ENCODE results near the gene KLKB1. TPM values are rescaled to one million over a fixed set of nuclear protein-coding genes. Genes with fewer than 3 reads are reported as not detected.

The KLKB1 gene
- total and polyA plus RNA-seq, 2 donors (not counting 1 experiment from before 2014, with no cell fraction given), result 0.06 to 0.17 TPM

DNA sequence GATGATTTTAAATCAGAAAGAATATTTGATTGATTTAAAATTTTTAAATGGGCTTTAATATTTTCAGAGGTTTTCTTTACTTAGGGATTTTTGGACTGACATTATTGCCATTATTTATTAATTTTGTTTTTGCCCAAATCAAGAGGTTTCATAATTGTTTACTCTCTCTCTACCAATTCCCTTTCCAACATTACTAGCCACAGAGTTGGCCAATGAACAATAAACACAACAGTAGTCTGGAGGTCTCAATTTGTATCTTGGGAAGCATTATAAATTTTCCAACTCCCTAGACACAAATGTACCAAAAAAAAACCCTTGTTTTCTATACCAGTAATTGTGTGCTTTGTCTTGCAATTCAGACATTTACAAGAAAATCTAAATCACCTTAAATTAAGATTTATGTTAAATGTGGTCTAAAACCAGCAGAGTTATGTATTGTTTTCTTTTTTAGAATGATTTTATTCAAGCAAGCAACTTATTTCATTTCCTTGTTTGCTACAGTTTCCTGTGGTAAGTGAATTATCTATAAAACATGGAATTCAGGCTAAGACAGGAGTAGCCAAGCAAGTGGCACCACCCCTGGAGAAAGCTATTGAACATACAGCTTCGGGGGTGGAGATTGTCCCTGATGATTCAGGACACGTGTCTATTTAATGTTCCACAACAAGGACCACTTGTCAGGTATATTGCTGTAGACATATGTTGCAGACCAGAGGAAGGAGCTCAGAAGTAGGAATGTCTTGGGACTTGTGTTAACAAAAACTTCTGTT, 622 bp downstream of the KLKB1 start:
- no peaks in the 10 kb centered on the region for H3K79me2 ChIP-seq (ENCODE audit: control insufficient read depth, insufficient read depth, low read length)
- H2AFZ ChIP-seq (ENCODE audit: low read length), result peak overlapping the region; percentile 9
- no peaks in the 10 kb centered on the region for H3K4me1 ChIP-seq (ENCODE audit: control insufficient read depth, extremely low read depth, insufficient read depth, low read length)
- H3K4me2 ChIP-seq (ENCODE audit: extremely low read depth, insufficient read depth, low read length), result peak overlapping the region; percentile 34
- no peak overlapping the region for H3K27ac ChIP-seq (ENCODE audit: insufficient read depth, low read length)
- DNase-seq (ENCODE audit: low read depth in 2 of 2), result no peak
- no peaks in the 10 kb centered on the region for H4K20me1 ChIP-seq (ENCODE audit: control insufficient read depth, extremely low read depth, insufficient read depth, low read length)
- no peaks in the 10 kb centered on the region for H3K27me3 ChIP-seq (ENCODE audit: control insufficient read depth, insufficient read depth, low read length)
- no peaks in the 10 kb centered on the region for H3K9me3 ChIP-seq (ENCODE audit: control insufficient read depth, insufficient read depth, low read depth, low read length)
- no peak overlapping the region for H3K9ac ChIP-seq (ENCODE audit: insufficient read depth, low read length)
- peak overlapping the region in 1 of 4 experiments; percentile 16 for H3K4me3 ChIP-seq (replicated peaks in 1 of 4; ENCODE audit: control extremely low read depth in 1 of 4, insufficient read depth in 1 of 4, low read depth in 3 of 4, low read length in 4 of 4)
- TF ChIP-seq, protein P1, sequence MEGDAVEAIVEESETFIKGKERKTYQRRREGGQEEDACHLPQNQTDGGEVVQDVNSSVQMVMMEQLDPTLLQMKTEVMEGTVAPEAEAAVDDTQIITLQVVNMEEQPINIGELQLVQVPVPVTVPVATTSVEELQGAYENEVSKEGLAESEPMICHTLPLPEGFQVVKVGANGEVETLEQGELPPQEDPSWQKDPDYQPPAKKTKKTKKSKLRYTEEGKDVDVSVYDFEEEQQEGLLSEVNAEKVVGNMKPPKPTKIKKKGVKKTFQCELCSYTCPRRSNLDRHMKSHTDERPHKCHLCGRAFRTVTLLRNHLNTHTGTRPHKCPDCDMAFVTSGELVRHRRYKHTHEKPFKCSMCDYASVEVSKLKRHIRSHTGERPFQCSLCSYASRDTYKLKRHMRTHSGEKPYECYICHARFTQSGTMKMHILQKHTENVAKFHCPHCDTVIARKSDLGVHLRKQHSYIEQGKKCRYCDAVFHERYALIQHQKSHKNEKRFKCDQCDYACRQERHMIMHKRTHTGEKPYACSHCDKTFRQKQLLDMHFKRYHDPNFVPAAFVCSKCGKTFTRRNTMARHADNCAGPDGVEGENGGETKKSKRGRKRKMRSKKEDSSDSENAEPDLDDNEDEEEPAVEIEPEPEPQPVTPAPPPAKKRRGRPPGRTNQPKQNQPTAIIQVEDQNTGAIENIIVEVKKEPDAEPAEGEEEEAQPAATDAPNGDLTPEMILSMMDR (conservative IDR thresholded peaks at IDR 0.05 in 1 of 2, IDR thresholded peaks at IDR 0.05 in 1 of 2; ENCODE audit: low read depth in 1 of 2, low read length in 2 of 2), result no peak
- TF ChIP-seq EZH2 (IDR thresholded peaks at IDR 0.05; ENCODE audit: low read length, missing control alignments), result no peak
- H3K36me3 ChIP-seq (ENCODE audit: control insufficient read depth, insufficient read depth, low read length), result no peaks in the 10 kb centered on the region

DNA sequence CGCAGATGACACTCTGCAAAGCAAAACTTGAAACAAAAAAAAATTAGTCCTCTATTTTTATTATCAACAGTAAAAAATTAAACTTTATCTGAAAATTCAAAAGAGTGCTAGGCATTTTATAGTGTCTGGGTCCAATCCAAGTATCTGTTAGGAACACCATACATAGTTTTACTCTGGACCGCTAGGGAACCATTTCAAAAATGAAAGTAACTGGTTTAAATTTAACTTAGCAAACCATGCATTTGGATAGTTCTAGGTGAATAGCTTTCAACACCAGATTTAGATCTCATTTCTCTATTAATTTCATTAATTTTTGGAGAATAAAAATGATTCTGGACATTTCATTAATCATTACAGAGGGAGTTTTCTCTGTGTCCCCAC, 1.2 kb downstream of the KLKB1 start:
- H3K27me3 ChIP-seq (ENCODE audit: control insufficient read depth, insufficient read depth, low read length), result no peaks in the 10 kb centered on the region
- no peak for TF ChIP-seq EZH2 (IDR thresholded peaks at IDR 0.05; ENCODE audit: low read length, missing control alignments)
- peak overlapping the region in 1 of 4 experiments; percentile 16 for H3K4me3 ChIP-seq (replicated peaks in 1 of 4; ENCODE audit: control extremely low read depth in 1 of 4, insufficient read depth in 1 of 4, low read depth in 3 of 4, low read length in 4 of 4)
- no peak overlapping the region for H3K9ac ChIP-seq (ENCODE audit: insufficient read depth, low read length)
- H3K27ac ChIP-seq (ENCODE audit: insufficient read depth, low read length), result no peak overlapping the region
- H4K20me1 ChIP-seq (ENCODE audit: control insufficient read depth, extremely low read depth, insufficient read depth, low read length), result no peaks in the 10 kb centered on the region
- no peaks in the 10 kb centered on the region for H3K4me1 ChIP-seq (ENCODE audit: control insufficient read depth, extremely low read depth, insufficient read depth, low read length)
- H3K4me2 ChIP-seq (ENCODE audit: extremely low read depth, insufficient read depth, low read length), result peak overlapping the region; percentile 34
- H2AFZ ChIP-seq (ENCODE audit: low read length), result peak overlapping the region; percentile 44
- H3K79me2 ChIP-seq (ENCODE audit: control insufficient read depth, insufficient read depth, low read length), result no peaks in the 10 kb centered on the region
- H3K36me3 ChIP-seq (ENCODE audit: control insufficient read depth, insufficient read depth, low read length), result no peaks in the 10 kb centered on the region
- DNase-seq (ENCODE audit: low read depth in 2 of 2), result peak in 1 of 2 donors; percentile 12
- no peaks in the 10 kb centered on the region for H3K9me3 ChIP-seq (ENCODE audit: control insufficient read depth, insufficient read depth, low read depth, low read length)

DNA sequence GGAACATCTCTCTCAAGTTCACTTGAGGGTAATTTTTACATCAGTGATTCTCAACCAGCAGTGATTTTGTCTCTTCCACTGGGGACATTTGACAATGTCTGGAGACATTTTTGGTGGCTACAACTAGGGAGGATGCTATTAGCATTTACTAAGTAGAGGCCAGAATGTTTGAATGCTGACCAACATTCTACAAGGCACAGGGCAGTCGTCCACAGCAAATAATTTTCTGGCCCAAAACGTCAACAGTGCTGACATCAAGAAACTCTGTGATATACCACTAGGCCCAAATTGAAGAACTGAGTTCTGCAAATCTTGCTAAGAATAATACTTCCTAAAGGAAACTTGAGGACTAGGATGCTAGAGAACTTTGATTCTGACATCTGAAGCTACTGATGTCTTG, 7.1 kb downstream of the KLKB1 start:
- Histone ChIP-seq H3K4me3 (replicated peaks in 1 of 4; ENCODE audit: control extremely low read depth in 1 of 4, insufficient read depth in 1 of 4, low read depth in 3 of 4, low read length in 4 of 4) (no peak overlapping the region), H3K79me2 (ENCODE audit: control insufficient read depth, insufficient read depth, low read length) (no peaks in the 10 kb centered on the region), H2AFZ (ENCODE audit: low read length) (no peak overlapping the region), H3K27me3 (ENCODE audit: control insufficient read depth, insufficient read depth, low read length) (no peaks in the 10 kb centered on the region), H3K4me1 (ENCODE audit: control insufficient read depth, extremely low read depth, insufficient read depth, low read length) (no peaks in the 10 kb centered on the region), H3K9ac (ENCODE audit: insufficient read depth, low read length) (no peak overlapping the region), H4K20me1 (ENCODE audit: control insufficient read depth, extremely low read depth, insufficient read depth, low read length) (no peaks in the 10 kb centered on the region), H3K4me2 (ENCODE audit: extremely low read depth, insufficient read depth, low read length) (no peak overlapping the region), H3K27ac (ENCODE audit: insufficient read depth, low read length) (no peak overlapping the region), H3K9me3 (ENCODE audit: control insufficient read depth, insufficient read depth, low read depth, low read length) (no peaks in the 10 kb centered on the region), H3K36me3 (ENCODE audit: control insufficient read depth, insufficient read depth, low read length) (no peaks in the 10 kb centered on the region)
- TF ChIP-seq EZH2 (IDR thresholded peaks at IDR 0.05; ENCODE audit: low read length, missing control alignments), result no peak
- TF ChIP-seq, protein P1 (conservative IDR thresholded peaks at IDR 0.05 in 1 of 2, IDR thresholded peaks at IDR 0.05 in 1 of 2; ENCODE audit: low read depth in 1 of 2, low read length in 2 of 2), result no peak
- DNase-seq (ENCODE audit: low read depth in 2 of 2), result no peak

All from fibroblast of lung (primary cell).